Ectodermal cell (in vitro differentiated cells): ENCODE data around the gene ATP8A1.

Source experiments
- H3K27ac ChIP-seq: 2 replicates; pipeline ENCODE4 v1.7.0; 2013; ENCODE audit warnings: mild to moderate bottlenecking, low read depth, low read length; ENCODE audit not compliant: insufficient read depth, poor library complexity, severe bottlenecking
- H3K27me3 ChIP-seq: 2 replicates; pipeline ENCODE4 v1.7.0; 2013; ENCODE audit warnings: mild to moderate bottlenecking, low read length; ENCODE audit not compliant: insufficient read depth, control insufficient read depth, poor library complexity, severe bottlenecking
- H3K36me3 ChIP-seq: one replicate; pipeline ENCODE4 v1.7.0; 2013; ENCODE audit warnings: low read length; ENCODE audit not compliant: control insufficient read depth, insufficient read depth
- H3K4me1 ChIP-seq: one replicate; pipeline ENCODE4 v1.7.0; 2013; ENCODE audit warnings: low read length; ENCODE audit not compliant: control insufficient read depth, insufficient read depth
- H3K4me3 ChIP-seq: 2 replicates; pipeline ENCODE4 v1.7.0; 2013; ENCODE audit warnings: low read depth, low read length, control low read depth; ENCODE audit not compliant: insufficient read depth
- H3K9me3 ChIP-seq: 2 replicates; pipeline ENCODE4 v1.7.0; 2013; ENCODE audit warnings: mild to moderate bottlenecking, low read length, moderate library complexity; ENCODE audit not compliant: control insufficient read depth
- WGBS, 2 experiments: methylation state at CpG; one replicate each; pipeline ENCODE4 v1.1.7; 2013; ENCODE audit warnings: missing lambda C conversion rate in 2 of 2; 5-methylcytosine and 5-hydroxymethylcytosine counted together

Gene ATP8A1

GRCh38 chr4:42607011-42607726, 49.7 kb downstream of the ATP8A1 start:
- 82 to 83% methylated on average over 2 to 3 of the region's 3 CpGs for WGBS, 2 experiments
- no peaks in the 10 kb centered on the region for H3K9me3 ChIP-seq

GRCh38 chr4:42605264-42605663, 51.6 kb downstream of the ATP8A1 start:
- H3K4me1 ChIP-seq, result no peaks in the 10 kb centered on the region
- H3K9me3 ChIP-seq, result no peaks in the 10 kb centered on the region
- no peaks in the 10 kb centered on the region for H3K27me3 ChIP-seq
- H3K36me3 ChIP-seq, result no peaks in the 10 kb centered on the region
- no peak overlapping the region for H3K27ac ChIP-seq
- no peak overlapping the region for H3K4me3 ChIP-seq
- 75 to 82% methylated on average over 5 of the region's 5 CpGs for WGBS, 2 experiments

More at GRCh38 chr4:42607011-42607726, 49.7 kb downstream of the ATP8A1 start:
- Histone ChIP-seq H3K27me3 (no peaks in the 10 kb centered on the region), H3K4me3 (no peak overlapping the region), H3K4me1 (no peaks in the 10 kb centered on the region), H3K27ac (no peak overlapping the region), H3K36me3 (no peaks in the 10 kb centered on the region)

- no peaks in the 10 kb centered on the region for H3K9me3 ChIP-seq
- no peaks in the 10 kb centered on the region for H3K4me1 ChIP-seq
- H3K4me3 ChIP-seq, result no peak overlapping the region
- no peaks in the 10 kb centered on the region for H3K36me3 ChIP-seq
- 92 to 97% methylated on average over 2 of the region's 2 CpGs for WGBS, 2 experiments
- H3K27me3 ChIP-seq, result no peaks in the 10 kb centered on the region
- no peak overlapping the region for H3K27ac ChIP-seq
These were observed 53.0 kb downstream of the ATP8A1 start for GRCh38 chr4:42603862-42604261.

GRCh38 chr4:42600578-42600977, 56.3 kb downstream of the ATP8A1 start:
- 100% methylated on average over 1 of the region's 2 CpGs; no CpG with 5 or more reads in 1 of the 2 experiments for WGBS, 2 experiments
- H3K4me1 ChIP-seq, result no peaks in the 10 kb centered on the region
- no peaks in the 10 kb centered on the region for H3K36me3 ChIP-seq
- no peak overlapping the region for H3K4me3 ChIP-seq
- no peak overlapping the region for H3K27ac ChIP-seq
- H3K27me3 ChIP-seq, result no peaks in the 10 kb centered on the region
- no peaks in the 10 kb centered on the region for H3K9me3 ChIP-seq

- WGBS, 2 experiments, result 93 to 100% methylated on average over 1 to 2 of the region's 2 CpGs
- no peak overlapping the region for H3K4me3 ChIP-seq
- no peak overlapping the region for H3K27ac ChIP-seq
- H3K27me3 ChIP-seq, result no peaks in the 10 kb centered on the region
- H3K36me3 ChIP-seq, result no peaks in the 10 kb centered on the region
- H3K4me1 ChIP-seq, result no peaks in the 10 kb centered on the region
- H3K9me3 ChIP-seq, result no peaks in the 10 kb centered on the region
These were observed 60.0 kb downstream of the ATP8A1 start for GRCh38 chr4:42596918-42597317.

GRCh38 chr4:42594888-42595287, 62.0 kb downstream of the ATP8A1 start:
- H3K4me3 ChIP-seq, result no peak overlapping the region
- H3K4me1 ChIP-seq, result no peaks in the 10 kb centered on the region
- no peaks in the 10 kb centered on the region for H3K9me3 ChIP-seq
- no peaks in the 10 kb centered on the region for H3K27me3 ChIP-seq
- 93 to 100% methylated on average over 1 of the region's 1 CpG for WGBS, 2 experiments
- no peaks in the 10 kb centered on the region for H3K36me3 ChIP-seq
- H3K27ac ChIP-seq, result no peak overlapping the region

GRCh38 chr4:42588909-42589308, 68.0 kb downstream of the ATP8A1 start:
- 91 to 100% methylated on average over 2 of the region's 2 CpGs for WGBS, 2 experiments

GRCh38 chr4:42586775-42587174, 70.1 kb downstream of the ATP8A1 start:
- Histone ChIP-seq H3K4me1 (no peaks in the 10 kb centered on the region), H3K27ac (no peak overlapping the region), H3K4me3 (no peak overlapping the region), H3K27me3 (no peaks in the 10 kb centered on the region), H3K9me3 (no peaks in the 10 kb centered on the region), H3K36me3 (no peaks in the 10 kb centered on the region)
- 100% methylated on average over 1 of the region's 1 CpG; no CpG with 5 or more reads in 1 of the 2 experiments for WGBS, 2 experiments

More at GRCh38 chr4:42588909-42589308, 68.0 kb downstream of the ATP8A1 start:
- Histone ChIP-seq H3K4me1 (no peaks in the 10 kb centered on the region), H3K4me3 (no peak overlapping the region), H3K27ac (no peak overlapping the region), H3K9me3 (no peaks in the 10 kb centered on the region), H3K36me3 (no peaks in the 10 kb centered on the region), H3K27me3 (no peaks in the 10 kb centered on the region)

- Histone ChIP-seq H3K4me3 (no peak overlapping the region), H3K9me3 (no peaks in the 10 kb centered on the region), H3K27ac (no peak overlapping the region), H3K36me3 (no peaks in the 10 kb centered on the region), H3K4me1 (no peaks in the 10 kb centered on the region), H3K27me3 (no peaks in the 10 kb centered on the region)
- 97 to 100% methylated on average over 2 to 3 of the region's 3 CpGs for WGBS, 2 experiments
These were observed 77.0 kb downstream of the ATP8A1 start for GRCh38 chr4:42579903-42580302.

GRCh38 chr4:42578187-42578586, 78.7 kb downstream of the ATP8A1 start:
- Histone ChIP-seq H3K9me3 (no peaks in the 10 kb centered on the region), H3K4me1 (no peaks in the 10 kb centered on the region), H3K27me3 (no peaks in the 10 kb centered on the region), H3K36me3 (no peaks in the 10 kb centered on the region), H3K27ac (no peak overlapping the region), H3K4me3 (no peak overlapping the region)
- 83 to 86% methylated on average over 3 of the region's 3 CpGs for WGBS, 2 experiments
